Glomerular endothelial cell (primary cell): ENCODE data around the gene FSD1. TPM values are rescaled to one million over a fixed set of nuclear protein-coding genes. Genes with fewer than 3 reads are reported as not detected.
"Not testable (repeated sequence)": the region's sequence is repeated elsewhere in the genome, so short reads cannot be mapped to it uniquely, and the experiment has no call there.

Experiments used
- DNase-seq: peaks from one replicate; pipeline ENCODE4 v3.0.0-alpha.2; 2011; ENCODE audit warnings: low read depth, low spot score; ENCODE audit errors: extremely low read depth
- total RNA-seq: library from RNA; depleted of rRNA; stranded (reverse); fragments of >200 nt; gene quantifications from 2 replicates; pipeline ENCODE4 v1.2.3, GENCODE V29; 2015

Gene FSD1
- total RNA-seq, 1 donor from 2014 or later = 38.3 TPM

- DNase-seq = no peak
These were observed 9.6 kb downstream of the FSD1 start for GRCh38 chr19:4313847-4314490.

- no peak for DNase-seq
These were observed 12.6 kb downstream of the FSD1 start for GRCh38 chr19:4316956-4317355.

- no peak for DNase-seq
These were observed 14.1 kb downstream of the FSD1 start for GRCh38 chr19:4318460-4318859.

GRCh38 chr19:4319067-4319718 lies 14.8 kb downstream of the FSD1 start:
- no peak for DNase-seq

- DNase-seq = no peak
These were observed 16.0 kb downstream of the FSD1 start for GRCh38 chr19:4320419-4320818.

- no peak for DNase-seq
These were observed 18.7 kb downstream of the FSD1 start for GRCh38 chr19:4322942-4323665.

GRCh38 chr19:4323692-4324091 lies 19.3 kb downstream of the FSD1 start:
- DNase-seq = no peak

- no peak for DNase-seq
These were observed 19.8 kb downstream of the FSD1 start for GRCh38 chr19:4324228-4324627.

GRCh38 chr19:4326215-4326836 lies 21.9 kb downstream of the FSD1 start:
- DNase-seq = no peak

- no peak for DNase-seq
These were observed 22.4 kb downstream of the FSD1 start for GRCh38 chr19:4326837-4327251.

- DNase-seq = no peak
These were observed 23.0 kb downstream of the FSD1 start for GRCh38 chr19:4327252-4327876.

- DNase-seq = no peak
These were observed 23.5 kb downstream of the FSD1 start for GRCh38 chr19:4327877-4328242.

GRCh38 chr19:4328243-4328990 lies 24.0 kb downstream of the FSD1 start:
- DNase-seq = no peak

GRCh38 chr19:4328991-4329681 lies 24.7 kb downstream of the FSD1 start:
- not testable (repeated sequence) for DNase-seq

GRCh38 chr19:4329858-4330257 lies 25.5 kb downstream of the FSD1 start:
- DNase-seq = no peak

GRCh38 chr19:4334929-4335570 lies 30.7 kb downstream of the FSD1 start:
- no peak for DNase-seq

GRCh38 chr19:4337906-4338440 lies 33.6 kb downstream of the FSD1 start:
- no peak for DNase-seq

GRCh38 chr19:4338441-4339355 lies 34.3 kb downstream of the FSD1 start, which contains the start of gene STAP2:
Gene STAP2, minus strand, starts transcription at chr19:4338827. Its CDS starts 74 bp downstream, at chr19:4338753.
- DNase-seq = no peak
